Measurements from ENCODE around the gene SMCO4.

The SMCO4 gene

DNA sequence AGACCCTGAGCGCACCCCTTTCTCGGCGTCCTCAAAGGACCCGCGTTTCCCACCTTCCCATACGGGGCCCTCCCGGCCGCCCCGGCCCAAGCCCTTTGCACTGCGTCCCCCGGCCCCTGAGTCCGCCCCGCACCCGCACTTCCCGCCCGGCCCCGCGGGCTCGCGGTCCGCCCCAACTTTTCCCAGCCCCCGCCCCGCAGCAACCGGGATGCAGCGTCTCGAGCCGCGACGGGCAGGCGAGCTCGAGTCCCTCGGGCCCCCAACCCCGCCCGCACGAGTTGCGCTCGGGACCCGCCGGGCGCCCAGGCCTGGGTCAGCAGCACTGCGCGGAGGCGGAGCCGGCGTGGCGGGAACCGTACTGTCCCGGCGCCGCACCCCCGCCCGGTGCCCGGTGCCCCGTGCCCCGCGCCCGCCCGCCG is 371 bp downstream of the SMCO4 start:
- H3K27ac ChIP-seq: peak overlapping the region; percentile 99
- TF ChIP-seq, protein P1, sequence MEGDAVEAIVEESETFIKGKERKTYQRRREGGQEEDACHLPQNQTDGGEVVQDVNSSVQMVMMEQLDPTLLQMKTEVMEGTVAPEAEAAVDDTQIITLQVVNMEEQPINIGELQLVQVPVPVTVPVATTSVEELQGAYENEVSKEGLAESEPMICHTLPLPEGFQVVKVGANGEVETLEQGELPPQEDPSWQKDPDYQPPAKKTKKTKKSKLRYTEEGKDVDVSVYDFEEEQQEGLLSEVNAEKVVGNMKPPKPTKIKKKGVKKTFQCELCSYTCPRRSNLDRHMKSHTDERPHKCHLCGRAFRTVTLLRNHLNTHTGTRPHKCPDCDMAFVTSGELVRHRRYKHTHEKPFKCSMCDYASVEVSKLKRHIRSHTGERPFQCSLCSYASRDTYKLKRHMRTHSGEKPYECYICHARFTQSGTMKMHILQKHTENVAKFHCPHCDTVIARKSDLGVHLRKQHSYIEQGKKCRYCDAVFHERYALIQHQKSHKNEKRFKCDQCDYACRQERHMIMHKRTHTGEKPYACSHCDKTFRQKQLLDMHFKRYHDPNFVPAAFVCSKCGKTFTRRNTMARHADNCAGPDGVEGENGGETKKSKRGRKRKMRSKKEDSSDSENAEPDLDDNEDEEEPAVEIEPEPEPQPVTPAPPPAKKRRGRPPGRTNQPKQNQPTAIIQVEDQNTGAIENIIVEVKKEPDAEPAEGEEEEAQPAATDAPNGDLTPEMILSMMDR (conservative IDR thresholded peaks at IDR 0.05): no peak

DNA sequence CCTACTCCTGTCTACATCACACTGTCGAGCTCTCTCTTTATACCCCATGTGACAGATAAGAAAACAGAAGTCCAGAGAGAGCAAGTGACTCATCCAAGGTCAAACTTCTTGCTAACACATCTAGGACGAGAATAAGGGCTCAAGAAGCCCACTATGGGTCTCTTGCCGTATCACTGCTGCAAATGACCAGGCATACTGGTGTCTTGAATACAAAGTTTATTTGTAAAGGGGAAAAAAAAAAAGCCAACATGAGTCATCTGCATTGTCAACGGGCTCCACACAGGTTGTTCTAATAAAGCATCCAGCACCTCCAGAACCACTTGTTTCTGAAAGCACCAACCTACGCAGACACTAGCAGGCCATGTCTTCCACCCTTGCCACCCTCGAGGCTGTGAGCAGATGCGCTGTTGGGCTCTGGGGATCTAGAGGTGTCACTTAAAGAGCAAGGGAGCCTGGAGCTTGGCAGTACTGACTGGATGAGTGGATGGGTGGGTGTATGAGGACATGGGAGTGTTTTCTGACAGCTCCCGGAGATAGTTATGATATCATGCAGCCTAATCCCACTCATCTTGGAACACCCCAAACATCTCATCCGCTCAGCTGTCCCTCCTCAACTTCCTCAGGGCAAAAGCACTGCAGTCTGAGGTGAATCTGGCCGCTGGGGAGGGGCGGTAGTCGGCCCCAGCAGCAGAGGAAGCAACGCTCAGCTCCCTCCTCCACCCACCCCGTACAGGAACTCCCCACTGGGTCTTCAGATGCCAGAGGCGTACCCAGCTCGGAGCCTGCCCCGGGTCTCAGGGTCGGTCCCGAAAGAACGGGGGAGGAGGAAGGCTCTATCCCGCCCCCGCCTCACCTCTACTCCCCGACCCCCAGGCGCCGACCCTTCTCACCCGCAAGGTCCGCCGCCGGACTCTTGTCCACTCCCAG is 1.0 kb downstream of the SMCO4 start:
- TF ChIP-seq, protein P1 (conservative IDR thresholded peaks at IDR 0.05): no peak
- peak overlapping the region; percentile 99 for H3K27ac ChIP-seq

DNA sequence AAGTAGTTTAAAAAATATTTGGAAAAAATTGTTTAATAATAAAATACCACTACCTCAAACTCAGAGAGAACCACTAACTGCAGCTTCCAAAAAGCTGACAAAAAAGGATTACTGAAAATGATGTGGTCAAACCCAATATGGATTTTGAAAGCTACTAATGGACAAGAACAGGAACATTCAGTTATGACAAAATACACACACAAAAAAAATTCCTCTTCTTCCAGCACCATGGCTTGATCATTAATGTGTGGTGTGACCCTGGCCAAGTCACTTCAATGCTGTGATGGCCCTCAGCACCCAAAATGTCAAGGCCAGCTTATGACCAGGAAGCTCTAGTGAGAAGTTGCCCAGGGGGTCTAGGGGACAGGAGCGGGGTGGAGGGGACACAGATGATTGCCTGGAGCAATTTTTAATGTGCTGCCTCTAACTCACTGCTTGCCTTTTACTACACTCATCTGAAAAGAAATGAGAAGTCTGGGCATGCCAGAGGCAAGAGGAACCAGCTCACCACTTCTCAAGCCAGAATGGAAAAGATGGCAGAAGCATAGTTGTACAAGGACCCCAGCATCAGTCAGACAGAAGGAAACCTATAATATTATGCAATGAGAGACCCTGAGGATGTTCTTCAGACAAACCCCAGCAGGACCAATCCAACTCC is 2.2 kb downstream of the SMCO4 start:
- TF ChIP-seq, protein P1 (conservative IDR thresholded peaks at IDR 0.05): no peak
- peak overlapping the region; percentile 99 for H3K27ac ChIP-seq

DNA sequence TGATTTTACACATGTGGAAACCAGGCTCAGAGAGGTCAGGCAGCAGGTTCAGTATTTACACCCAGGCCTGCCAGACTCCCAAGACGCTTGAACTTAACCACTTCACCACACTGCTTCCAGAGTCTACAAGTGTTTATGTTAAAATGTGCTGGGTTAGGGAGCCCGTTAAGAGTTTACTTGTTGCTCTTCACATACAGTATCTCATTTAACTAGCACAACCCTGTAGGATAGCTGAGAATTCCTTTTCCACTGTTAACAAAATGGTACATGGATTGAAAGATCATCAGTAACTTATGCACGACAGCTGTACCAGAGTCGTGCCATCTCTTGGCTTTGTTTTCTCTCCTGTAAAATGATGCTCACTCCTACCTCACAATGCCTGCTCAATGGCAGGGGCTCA is 2.9 kb downstream of the SMCO4 start:
- H3K27ac ChIP-seq: peak overlapping the region; percentile 99; the same call in 1 of the 2 replicates
- TF ChIP-seq, protein P1 (conservative IDR thresholded peaks at IDR 0.05): no peak

DNA sequence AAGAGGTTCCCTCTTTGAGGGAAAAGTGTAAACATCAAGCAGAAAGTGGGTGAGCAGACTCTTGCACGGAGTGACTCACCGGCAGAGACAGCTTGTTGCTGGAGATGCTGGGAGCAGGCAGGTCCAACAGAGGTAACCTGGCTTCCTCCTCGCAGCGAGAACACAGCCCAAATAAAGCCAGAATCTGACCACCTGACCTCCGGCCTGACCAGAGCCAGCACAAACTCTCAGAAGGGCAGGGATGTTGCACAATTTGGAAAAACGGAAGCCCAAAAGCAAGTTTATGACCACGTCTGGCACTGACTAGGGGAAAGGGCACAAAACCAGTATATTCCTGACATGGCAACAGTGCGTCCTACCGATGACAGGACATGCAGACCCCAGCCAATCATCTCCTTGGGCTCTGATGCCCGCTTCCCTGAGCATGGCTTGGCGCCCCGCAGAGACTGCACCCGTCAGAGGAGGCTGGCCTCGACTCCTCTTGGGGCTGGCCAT is 5.4 kb downstream of the SMCO4 start:
- TF ChIP-seq, protein P1 (conservative IDR thresholded peaks at IDR 0.05): no peak
- H3K27ac ChIP-seq: peak overlapping the region; percentile 99

DNA sequence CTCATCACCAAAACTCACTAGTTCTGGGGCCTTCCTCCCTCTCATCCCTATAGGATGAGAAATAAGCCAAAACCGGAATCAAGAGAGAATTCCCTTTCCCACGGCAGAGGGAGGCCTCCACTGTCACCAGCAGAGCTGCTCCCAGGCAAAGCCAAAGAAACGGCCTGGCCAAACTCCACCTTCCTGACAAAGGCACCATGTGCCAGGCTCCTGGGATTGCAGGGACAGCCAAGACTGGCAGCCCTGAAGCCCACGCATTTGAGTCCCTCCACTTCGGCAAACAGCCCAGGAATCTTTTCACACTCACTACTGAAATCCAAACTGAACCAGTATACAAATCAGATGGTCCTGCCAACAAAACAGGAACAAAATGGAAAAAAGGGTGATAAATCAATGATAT is 6.1 kb downstream of the SMCO4 start:
- peak overlapping the region; percentile 99 for H3K27ac ChIP-seq
- TF ChIP-seq, protein P1 (conservative IDR thresholded peaks at IDR 0.05): no peak
